Trophoblast cell (in vitro differentiated cells and primary cell): ENCODE results near the gene HEPACAM2.
A peak's percentile ranks its signal among the peaks of the same experiment; 100 is the strongest.

Experiments used
- DNase-seq, 2 donors: peaks; one replicate each; pipeline ENCODE4 v3.0.0-alpha.2; 2016
- H2AFZ ChIP-seq: 2 replicates; pipeline ENCODE4 v1.6.1; 2013; ENCODE audit warnings: low read length, moderate library complexity, mild to moderate bottlenecking; ENCODE audit not compliant: insufficient read depth, poor library complexity
- H2AK5ac ChIP-seq: 2 replicates; pipeline ENCODE4 v1.6.1; 2013; ENCODE audit warnings: mild to moderate bottlenecking, low read length
- H2BK120ac ChIP-seq: 2 replicates; pipeline ENCODE4 v1.6.1; 2013; ENCODE audit warnings: low read length, mild to moderate bottlenecking, moderate library complexity; ENCODE audit not compliant: insufficient read depth, poor library complexity
- H2BK12ac ChIP-seq: 2 replicates; pipeline ENCODE4 v1.6.1; 2013; ENCODE audit warnings: mild to moderate bottlenecking, low read length, moderate library complexity
- H2BK5ac ChIP-seq: 2 replicates; pipeline ENCODE4 v1.6.1; 2013; ENCODE audit warnings: low read length, low read depth, moderate library complexity, mild to moderate bottlenecking; ENCODE audit not compliant: poor library complexity
- H3K14ac ChIP-seq: 2 replicates; pipeline ENCODE4 v1.6.1; 2013; ENCODE audit warnings: mild to moderate bottlenecking, low read length
- H3K18ac ChIP-seq: 2 replicates; pipeline ENCODE4 v1.6.1; 2013; ENCODE audit warnings: mild to moderate bottlenecking, low read length
- H3K23ac ChIP-seq: 2 replicates; pipeline ENCODE4 v1.6.1; 2013; ENCODE audit warnings: low read length
- H3K27ac ChIP-seq: 2 replicates; pipeline ENCODE4 v1.5.1; 2013; ENCODE audit warnings: low read depth, mild to moderate bottlenecking, inconsistent platforms, low read length, moderate library complexity
- H3K27me3 ChIP-seq: 2 replicates; pipeline ENCODE4 v1.6.1; 2013; ENCODE audit warnings: inconsistent platforms, mild to moderate bottlenecking, low read length, moderate library complexity; ENCODE audit not compliant: insufficient read depth
- H3K36me3 ChIP-seq, 2 experiments: 1 replicate in 1 of 2; 2 replicates in 1 of 2; pipeline ENCODE4 v1.6.1; 2013; ENCODE audit warnings: low read length in 2 of 2, mild to moderate bottlenecking in 2 of 2, moderate library complexity in 1 of 2; ENCODE audit not compliant: insufficient read depth in 2 of 2, control insufficient read depth in 1 of 2
- H3K4ac ChIP-seq: 2 replicates; pipeline ENCODE4 v1.6.1; 2013; ENCODE audit warnings: low read depth, mild to moderate bottlenecking, low read length, moderate library complexity
- H3K4me1 ChIP-seq, 2 experiments: 1 replicate in 1 of 2; 2 replicates in 1 of 2; pipeline ENCODE4 v1.6.1; 2013; ENCODE audit warnings: low read length in 2 of 2, mild to moderate bottlenecking in 2 of 2, moderate library complexity in 1 of 2; ENCODE audit not compliant: insufficient read depth in 2 of 2, control insufficient read depth in 1 of 2
- H3K4me2 ChIP-seq: 2 replicates; pipeline ENCODE4 v1.6.1; 2013; ENCODE audit warnings: inconsistent platforms, mild to moderate bottlenecking, low read length, moderate library complexity
- H3K4me3 ChIP-seq: 2 replicates; pipeline ENCODE4 v1.5.1; 2013; ENCODE audit warnings: mild to moderate bottlenecking, low read depth, low read length, inconsistent platforms
- H3K79me1 ChIP-seq: one replicate; pipeline ENCODE4 v1.6.1; 2013; ENCODE audit warnings: low read length
- H3K79me2 ChIP-seq: 2 replicates; pipeline ENCODE4 v1.6.1; 2013; ENCODE audit warnings: low read length, mild to moderate bottlenecking; ENCODE audit not compliant: control insufficient read depth, insufficient read depth, poor library complexity
- H3K9ac ChIP-seq: 2 replicates; pipeline ENCODE4 v1.6.1; 2013; ENCODE audit warnings: mild to moderate bottlenecking, low read length
- H3K9me3 ChIP-seq: 2 replicates; pipeline ENCODE4 v1.6.1; 2013; ENCODE audit warnings: low read depth, mild to moderate bottlenecking, control low read depth, inconsistent platforms, low read length; ENCODE audit not compliant: insufficient read depth
- H4K12ac ChIP-seq: 2 replicates; pipeline ENCODE4 v1.6.1; 2013; ENCODE audit warnings: low read depth, mild to moderate bottlenecking, low read length, moderate library complexity
- H4K8ac ChIP-seq: 2 replicates; pipeline ENCODE4 v1.6.1; 2013; ENCODE audit warnings: low read depth, mild to moderate bottlenecking, low read length, moderate library complexity
- H4K91ac ChIP-seq: one replicate; pipeline ENCODE4 v1.6.1; 2013; ENCODE audit warnings: low read depth, mild to moderate bottlenecking, low read length, moderate library complexity
- WGBS: extraction: QIAGEN DNeasy Blood & Tissue Kit; methylation state at CpG from one replicate; pipeline ENCODE4 v1.1.7; 2013; ENCODE audit warnings: missing lambda C conversion rate; ENCODE audit not compliant: insufficient read length, insufficient coverage; ENCODE audit errors: extremely low coverage; 5-methylcytosine and 5-hydroxymethylcytosine counted together

Gene HEPACAM2

GRCh38 chr7:93231799-93232672 lies 5.8 kb upstream of the HEPACAM2 start, which contains the start of gene VPS50:
Gene VPS50 (plus strand): TSS chr7:93232366. CDS start chr7:93232468, 102 bp downstream.
- no peaks in the 10 kb centered on the region for H3K27me3 ChIP-seq
- peaks cover 5% of the 10 kb centered on the region for H3K79me1 ChIP-seq
- peak within 1 kb of the TSS; percentile 84 for H2AFZ ChIP-seq
- H3K14ac ChIP-seq: peak within 1 kb of the TSS; percentile 69
- H4K8ac ChIP-seq: peak within 1 kb of the TSS; percentile 93
- H3K36me3 ChIP-seq: no peaks in the 10 kb centered on the region
- H3K79me2 ChIP-seq: no peaks in the 10 kb centered on the region
- peak within 1 kb of the TSS; percentile 81 for H3K4me2 ChIP-seq
- H2BK120ac ChIP-seq: peak within 1 kb of the TSS; percentile 19
- H4K12ac ChIP-seq: peak within 1 kb of the TSS; percentile 81
- H3K9me3 ChIP-seq: no peaks in the 10 kb centered on the region
- DNase-seq: peak; percentile 96 to 97
- H4K91ac ChIP-seq: peak within 1 kb of the TSS; percentile 67
- peak within 1 kb of the TSS; percentile 80 for H3K4me3 ChIP-seq
- H3K23ac ChIP-seq: no peak within 1 kb of the TSS
- peak within 1 kb of the TSS; percentile 70 for H3K4ac ChIP-seq
- H2BK5ac ChIP-seq: peak within 1 kb of the TSS; percentile 74
- WGBS: no CpG with 5 or more reads among the region's 40 CpGs
- H2AK5ac ChIP-seq: no peak within 1 kb of the TSS
- peak within 1 kb of the TSS; percentile 83 for H3K9ac ChIP-seq
- no peak within 1 kb of the TSS for H3K18ac ChIP-seq
- H2BK12ac ChIP-seq: no peak within 1 kb of the TSS
- peak within 1 kb of the TSS; percentile 75 for H3K27ac ChIP-seq
- peaks cover 0 to 2% of the 10 kb centered on the region in 2 experiments for H3K4me1 ChIP-seq

GRCh38 chr7:93231259-93231658 lies 5.0 kb upstream of the HEPACAM2 start:
- Histone ChIP-seq H3K27me3 (no peaks in the 10 kb centered on the region), H3K9ac (no peak overlapping the region), H3K18ac (no peak overlapping the region), H3K27ac (no peak overlapping the region), H3K79me2 (no peaks in the 10 kb centered on the region), H3K4me2 (peak overlapping the region; percentile 68), H3K36me3 (no peaks in the 10 kb centered on the region), H3K9me3 (no peaks in the 10 kb centered on the region), H2BK120ac (no peak overlapping the region), H2AK5ac (no peak overlapping the region), H3K4me1 (peaks cover 0 to 2% of the 10 kb centered on the region in 2 experiments), H4K12ac (no peak overlapping the region), H3K4me3 (no peak overlapping the region), H2AFZ (no peak overlapping the region), H2BK5ac (no peak overlapping the region), H4K8ac (no peak overlapping the region), H3K14ac (no peak overlapping the region), H3K4ac (no peak overlapping the region), H3K79me1 (peaks cover 5% of the 10 kb centered on the region), H3K23ac (no peak overlapping the region), H4K91ac (no peak overlapping the region), H2BK12ac (no peak overlapping the region)
- DNase-seq: peak; percentile 24 to 62
- WGBS: no CpG with 5 or more reads among the region's 5 CpGs

GRCh38 chr7:93228302-93228701 lies 2.0 kb upstream of the HEPACAM2 start:
- peaks cover 0 to 2% of the 10 kb centered on the region in 2 experiments for H3K4me1 ChIP-seq
- H3K36me3 ChIP-seq: no peaks in the 10 kb centered on the region
- no peak overlapping the region for H3K4me2 ChIP-seq
- H3K14ac ChIP-seq: no peak overlapping the region
- H2BK5ac ChIP-seq: no peak overlapping the region
- no peak overlapping the region for H4K12ac ChIP-seq
- no peak overlapping the region for H2BK120ac ChIP-seq
- DNase-seq: peak; percentile 2 to 84
- H2AFZ ChIP-seq: no peak overlapping the region
- no CpG with 5 or more reads among the region's 2 CpGs for WGBS
- no peak overlapping the region for H3K27ac ChIP-seq
- H4K91ac ChIP-seq: no peak overlapping the region
- peaks cover 5% of the 10 kb centered on the region for H3K79me1 ChIP-seq
- H3K9ac ChIP-seq: no peak overlapping the region
- H3K4me3 ChIP-seq: no peak overlapping the region
- no peak overlapping the region for H3K18ac ChIP-seq
- H3K4ac ChIP-seq: no peak overlapping the region
- no peak overlapping the region for H3K23ac ChIP-seq
- H2BK12ac ChIP-seq: no peak overlapping the region
- H3K79me2 ChIP-seq: no peaks in the 10 kb centered on the region
- no peaks in the 10 kb centered on the region for H3K27me3 ChIP-seq
- H4K8ac ChIP-seq: no peak overlapping the region
- H3K9me3 ChIP-seq: no peaks in the 10 kb centered on the region
- H2AK5ac ChIP-seq: no peak overlapping the region

- H2AK5ac ChIP-seq: no peak overlapping the region
- H2BK5ac ChIP-seq: no peak overlapping the region
- no peak overlapping the region for H2AFZ ChIP-seq
- no peak overlapping the region for H4K91ac ChIP-seq
- no peaks in the 10 kb centered on the region for H3K9me3 ChIP-seq
- no peak for DNase-seq
- H3K14ac ChIP-seq: no peak overlapping the region
- H3K27ac ChIP-seq: no peak overlapping the region
- H3K36me3 ChIP-seq: no peaks in the 10 kb centered on the region
- H3K27me3 ChIP-seq: no peaks in the 10 kb centered on the region
- no peak overlapping the region for H3K4me3 ChIP-seq
- no peaks in the 10 kb centered on the region for H3K79me2 ChIP-seq
- WGBS: no CpG with 5 or more reads among the region's 1 CpG
- H4K12ac ChIP-seq: no peak overlapping the region
- no peak overlapping the region for H3K4ac ChIP-seq
- H3K4me2 ChIP-seq: no peak overlapping the region
- no peaks in the 10 kb centered on the region for H3K4me1 ChIP-seq
- H2BK120ac ChIP-seq: no peak overlapping the region
- no peak overlapping the region for H4K8ac ChIP-seq
- no peak overlapping the region for H3K9ac ChIP-seq
- no peak overlapping the region for H3K23ac ChIP-seq
- no peak overlapping the region for H2BK12ac ChIP-seq
- no peaks in the 10 kb centered on the region for H3K79me1 ChIP-seq
- no peak overlapping the region for H3K18ac ChIP-seq
Measured at GRCh38 chr7:93219868-93220267, 6.4 kb downstream of the HEPACAM2 start.
